OCI-LY1 (cell line): ENCODE data around the gene DAPK2.

Experiments used
- H2AFZ ChIP-seq: fragments of 200-600 bp; sonication (generic), shearing (Covaris generic); 2 replicates; pipeline ENCODE4 v1.6.0; 2014; ENCODE audit warnings: antibody characterized with exemption, mild to moderate bottlenecking, low read length
- H3F3A ChIP-seq: fragments of 200-600 bp; sonication (generic), shearing (Covaris generic); 2 replicates; pipeline ENCODE4 v1.6.0; 2014; ENCODE audit warnings: mild to moderate bottlenecking, antibody characterized with exemption, low read length, moderate library complexity; ENCODE audit not compliant: insufficient read depth
- H3K27ac ChIP-seq: fragments of 200-600 bp; sonication (generic); 2 replicates; pipeline ENCODE4 v1.5.1; 2014; ENCODE audit warnings: low read length, mixed run types, mild to moderate bottlenecking, low read depth; ENCODE audit not compliant: poor library complexity, severe bottlenecking
- H3K27me3 ChIP-seq: fragments of 200-600 bp; sonication (generic); 2 replicates; pipeline ENCODE4 v1.6.0; 2014; ENCODE audit warnings: antibody characterized with exemption, mild to moderate bottlenecking, low read length, moderate library complexity; ENCODE audit not compliant: insufficient read depth
- H3K36me3 ChIP-seq: fragments of 200-600 bp; sonication (generic); 2 replicates; pipeline ENCODE4 v1.6.1; 2014; ENCODE audit warnings: mild to moderate bottlenecking, antibody characterized with exemption, low read length, moderate library complexity, mixed read lengths; ENCODE audit not compliant: insufficient read depth
- H3K4me1 ChIP-seq: fragments of 200-600 bp; sonication (generic); 2 replicates; pipeline ENCODE4 v1.5.1; 2014; ENCODE audit warnings: mild to moderate bottlenecking, low read length, moderate library complexity; ENCODE audit not compliant: insufficient read depth, severe bottlenecking
- H3K4me2 ChIP-seq: fragments of 200-600 bp; sonication (generic), shearing (Covaris generic); 2 replicates; pipeline ENCODE4 v1.6.1; 2014; ENCODE audit warnings: low read length
- H3K4me3 ChIP-seq: fragments of 200-600 bp; sonication (generic); 2 replicates; pipeline ENCODE4 v1.5.1; 2014; ENCODE audit warnings: low read length, low read depth, mild to moderate bottlenecking, mixed read lengths; ENCODE audit not compliant: poor library complexity, severe bottlenecking
- H3K79me2 ChIP-seq: fragments of 200-600 bp; shearing (Covaris generic); 2 replicates; pipeline ENCODE4 v1.6.1; 2016; ENCODE audit warnings: mixed run types, low read length, mixed read lengths; ENCODE audit not compliant: insufficient read depth
- H3K9ac ChIP-seq: fragments of 200-600 bp; sonication (generic), shearing (Covaris generic); 2 replicates; pipeline ENCODE4 v1.6.1; 2014; ENCODE audit warnings: mild to moderate bottlenecking, low read length, mixed read lengths
- H3K9me2 ChIP-seq: fragments of 200-600 bp; sonication (generic), shearing (Covaris generic); 2 replicates; pipeline ENCODE4 v1.6.1; 2014; ENCODE audit warnings: low read depth, mild to moderate bottlenecking, low read length, mixed read lengths
- H3K9me3 ChIP-seq: fragments of 200-600 bp; shearing (Covaris generic); 2 replicates; pipeline ENCODE4 v1.6.1; 2014; ENCODE audit warnings: low read length, mixed read lengths
- H4K20me1 ChIP-seq: fragments of 200-600 bp; sonication (generic), shearing (Covaris generic); 2 replicates; pipeline ENCODE4 v1.6.0; 2016; ENCODE audit warnings: mild to moderate bottlenecking, low read length; ENCODE audit not compliant: insufficient read depth
- CTCF ChIP-seq: fragments of 200-600 bp; sonication (generic), shearing (Covaris generic); IDR thresholded peaks from 2 replicates; pipeline ENCODE4 v1.5.1; 2017; ENCODE audit warnings: mild to moderate bottlenecking, antibody characterized with exemption, low read length, moderate library complexity, mixed read lengths
- EZH2 ChIP-seq: fragments of 200-600 bp; sonication (generic), shearing (Covaris generic); IDR thresholded peaks from 2 replicates; pipeline ENCODE4 v1.8.0; 2017; ENCODE audit warnings: borderline replicate concordance, mixed run types, mild to moderate bottlenecking, antibody characterized with exemption, low read length, moderate library complexity, mixed read lengths

Gene DAPK2

GRCh38 chr15:63941698-63942465, 104.4 kb downstream of the DAPK2 start:
- no peak overlapping the region for H3K9ac ChIP-seq

GRCh38 chr15:63940966-63941620, 105.2 kb downstream of the DAPK2 start:
- Histone ChIP-seq H3K27me3 (no peaks in the 10 kb centered on the region), H3F3A (no peaks in the 10 kb centered on the region), H3K9me2 (no peaks in the 10 kb centered on the region), H3K79me2 (no peaks in the 10 kb centered on the region), H4K20me1 (no peaks in the 10 kb centered on the region), H3K36me3 (no peaks in the 10 kb centered on the region), H3K9me3 (no peaks in the 10 kb centered on the region), H3K4me2 (no peak overlapping the region), H3K9ac (no peak overlapping the region), H2AFZ (no peak overlapping the region), H3K27ac (no peak overlapping the region), H3K4me3 (no peak overlapping the region), H3K4me1 (peaks cover 28% of the 10 kb centered on the region)
- no peak for TF ChIP-seq EZH2
- TF ChIP-seq CTCF = no peak

More at GRCh38 chr15:63941698-63942465, 104.4 kb downstream of the DAPK2 start:
- Histone ChIP-seq H4K20me1 (no peaks in the 10 kb centered on the region), H3K27ac (no peak overlapping the region), H3F3A (no peaks in the 10 kb centered on the region), H3K36me3 (no peaks in the 10 kb centered on the region), H3K4me2 (no peak overlapping the region), H3K4me1 (peaks cover 28% of the 10 kb centered on the region), H3K9me2 (no peaks in the 10 kb centered on the region), H2AFZ (no peak overlapping the region), H3K79me2 (no peaks in the 10 kb centered on the region), H3K27me3 (no peaks in the 10 kb centered on the region), H3K9me3 (no peaks in the 10 kb centered on the region), H3K4me3 (no peak overlapping the region)
- TF ChIP-seq EZH2 (no peak), CTCF (no peak)

- peaks cover 28% of the 10 kb centered on the region for H3K4me1 ChIP-seq
- no peak overlapping the region for H3K27ac ChIP-seq
- H3K79me2 ChIP-seq = no peaks in the 10 kb centered on the region
- no peaks in the 10 kb centered on the region for H4K20me1 ChIP-seq
- TF ChIP-seq CTCF (no peak), EZH2 (no peak)
- H3K4me3 ChIP-seq = no peak overlapping the region
- H3K36me3 ChIP-seq = no peaks in the 10 kb centered on the region
- no peak overlapping the region for H3K9ac ChIP-seq
- no peak overlapping the region for H3K4me2 ChIP-seq
- H3K27me3 ChIP-seq = no peaks in the 10 kb centered on the region
- no peaks in the 10 kb centered on the region for H3K9me3 ChIP-seq
- no peaks in the 10 kb centered on the region for H3K9me2 ChIP-seq
- H2AFZ ChIP-seq = no peak overlapping the region
- no peaks in the 10 kb centered on the region for H3F3A ChIP-seq
These were observed 106.7 kb downstream of the DAPK2 start for GRCh38 chr15:63939531-63940130.
